ENCODE data around the gene DDX41.

Gene DDX41

GRCh38 chr5:177467436-177467835 lies 49.3 kb downstream of the DDX41 start:
- DNase-seq: no peak

- DNase-seq: no peak
These were observed 49.9 kb downstream of the DDX41 start for GRCh38 chr5:177466861-177467260.

- no peak for DNase-seq
These were observed 51.7 kb downstream of the DDX41 start for GRCh38 chr5:177465044-177465443.

- DNase-seq: peak in 1 of 2 donors; percentile 64
These were observed 54.6 kb downstream of the DDX41 start for GRCh38 chr5:177462021-177462670.

Measured in CD4-positive, alpha-beta T cell treated with Interleukin-1 beta for 1 hour (primary cell).